MM.1S (cell line): ENCODE results near the gene COPB1.

ENCODE experiments used
- EZH2 ChIP-seq: fragments of 300-600 bp; sonication (generic); optimal IDR thresholded peaks from 2 replicates; pipeline ENCODE3; 2017; ENCODE audit warnings: low read depth, mild to moderate bottlenecking, antibody characterized with exemption, low read length, mixed read lengths
- TF ChIP-seq, protein P1 (sequence below): fragments of 300-600 bp; sonication (generic); IDR thresholded peaks from 2 replicates; pipeline ENCODE4 v1.5.1; 2016; ENCODE audit warnings: antibody characterized with exemption, low read length, mixed read lengths

DNA sequence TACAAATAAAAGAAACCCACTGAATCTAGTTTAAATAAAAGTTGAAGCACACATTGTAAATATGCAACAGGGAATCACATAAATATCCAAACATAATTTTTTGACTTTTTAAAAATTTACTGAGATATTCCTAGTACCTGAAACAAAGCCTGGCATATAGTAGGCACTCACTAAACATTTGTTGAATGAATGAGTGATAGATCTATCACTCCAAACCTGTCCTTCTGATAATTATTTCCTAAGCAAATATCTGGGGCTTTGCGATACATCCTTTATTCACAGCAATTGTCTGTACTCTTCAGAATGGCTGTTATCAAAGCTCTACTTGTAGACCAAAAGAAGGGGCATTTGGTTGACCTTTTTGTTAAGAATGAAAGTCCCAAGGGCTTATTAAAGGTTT is 23.2 kb upstream of the COPB1 start:
- no peak for TF ChIP-seq EZH2
- TF ChIP-seq, protein P1, sequence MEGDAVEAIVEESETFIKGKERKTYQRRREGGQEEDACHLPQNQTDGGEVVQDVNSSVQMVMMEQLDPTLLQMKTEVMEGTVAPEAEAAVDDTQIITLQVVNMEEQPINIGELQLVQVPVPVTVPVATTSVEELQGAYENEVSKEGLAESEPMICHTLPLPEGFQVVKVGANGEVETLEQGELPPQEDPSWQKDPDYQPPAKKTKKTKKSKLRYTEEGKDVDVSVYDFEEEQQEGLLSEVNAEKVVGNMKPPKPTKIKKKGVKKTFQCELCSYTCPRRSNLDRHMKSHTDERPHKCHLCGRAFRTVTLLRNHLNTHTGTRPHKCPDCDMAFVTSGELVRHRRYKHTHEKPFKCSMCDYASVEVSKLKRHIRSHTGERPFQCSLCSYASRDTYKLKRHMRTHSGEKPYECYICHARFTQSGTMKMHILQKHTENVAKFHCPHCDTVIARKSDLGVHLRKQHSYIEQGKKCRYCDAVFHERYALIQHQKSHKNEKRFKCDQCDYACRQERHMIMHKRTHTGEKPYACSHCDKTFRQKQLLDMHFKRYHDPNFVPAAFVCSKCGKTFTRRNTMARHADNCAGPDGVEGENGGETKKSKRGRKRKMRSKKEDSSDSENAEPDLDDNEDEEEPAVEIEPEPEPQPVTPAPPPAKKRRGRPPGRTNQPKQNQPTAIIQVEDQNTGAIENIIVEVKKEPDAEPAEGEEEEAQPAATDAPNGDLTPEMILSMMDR, result no peak
